GM12878 (cell line): Measurements from ENCODE around the gene MARCHF2. TPM values are rescaled to one million over a fixed set of nuclear protein-coding genes. Genes with fewer than 3 reads are reported as not detected.

Experiments
- ATAC-seq: fragments of 200-7000 bp; cut with Tn5 transposase; 3 replicates; pipeline ENCODE4 v1.9.1; 2020; ENCODE audit warnings: mild to moderate bottlenecking, moderate library complexity
- BruUV-seq: library from RNA; stranded (reverse); fragments of 400-500 nt; replicated peaks from 2 replicates; lab custom pipeline; 2021; lab: Mats Ljungman, UMichigan
- CTCF ChIA-PET: fragments of 300-600 bp; sonication (Branson Sonifier 250); formaldehyde crosslinking; extraction: SDS; loops from one replicate; lab custom pipeline; 2021; ENCODE audit warnings: inconsistent platforms; lab: Yijun Ruan, JAX
- POLR2A ChIA-PET: fragments of 350-600 bp; formaldehyde crosslinking; extraction: SDS; loops from one replicate; lab custom pipeline; 2021; ENCODE audit warnings: inconsistent platforms; lab: Charles Lee
- RAD21 ChIA-PET: fragments of 300-600 bp; sonication (Branson Sonifier 250); formaldehyde crosslinking; loops from one replicate; lab custom pipeline; 2023; ENCODE audit warnings: antibody characterized with exemption; ENCODE audit not compliant: unreplicated experiment; lab: Charles Lee
- SMC1A ChIA-PET: fragments of 300-600 bp; sonication (Branson Sonifier 250); formaldehyde crosslinking; loops from one replicate; lab custom pipeline; 2023; ENCODE audit not compliant: unreplicated experiment, uncharacterized antibody; lab: Charles Lee
- DNase-seq: peaks from one replicate; pipeline ENCODE4 v3.0.0-alpha.2; 2011; ENCODE audit warnings: low read depth, low spot score
- FAIRE-seq: peaks from 3 replicates; lab custom pipeline; 2011; peaks lifted over from hg19 to GRCh38; lab: Jason Lieb, UNC
- H2AFZ ChIP-seq: 2 replicates; pipeline ENCODE4 v1.6.0; 2011; ENCODE audit warnings: low read depth, low read length, control low read depth; ENCODE audit not compliant: control insufficient read depth
- H3K27ac ChIP-seq: 2 replicates; pipeline ENCODE4 v1.5.1; 2011; ENCODE audit warnings: control low read depth; ENCODE audit not compliant: control insufficient read depth, insufficient read depth
- H3K27me3 ChIP-seq, 2 experiments: replicated peaks in 1 of 2; 2 replicates each; pipeline versions ENCODE4 v1.6.0 to v1.6.1; 2011; ENCODE audit warnings: low read length in 1 of 2; ENCODE audit not compliant: control insufficient read depth in 2 of 2, insufficient read depth in 2 of 2
- H3K36me3 ChIP-seq, 2 experiments: 2 replicates each; pipeline ENCODE4 v1.5.1; 2011; ENCODE audit warnings: low read length in 1 of 2; ENCODE audit not compliant: control insufficient read depth in 2 of 2, insufficient read depth in 2 of 2
- H3K4me1 ChIP-seq: 2 replicates; pipeline ENCODE4 v1.6.1; 2011; ENCODE audit warnings: mild to moderate bottlenecking, low read length, moderate library complexity, mixed read lengths; ENCODE audit not compliant: control insufficient read depth, insufficient read depth
- H3K4me2 ChIP-seq: 2 replicates; pipeline ENCODE4 v1.6.0; 2011; ENCODE audit warnings: control low read depth; ENCODE audit not compliant: control insufficient read depth, insufficient read depth
- H3K4me3 ChIP-seq: fragments of 200-600 bp; sonication (generic); 2 replicates; pipeline ENCODE4 v1.5.1; 2016
- H3K79me2 ChIP-seq: 2 replicates; pipeline ENCODE4 v1.6.0; 2011; ENCODE audit warnings: low read length; ENCODE audit not compliant: control insufficient read depth, insufficient read depth
- H3K9ac ChIP-seq: 2 replicates; pipeline ENCODE4 v1.8.0; 2011; ENCODE audit warnings: low read length, control low read depth, mixed read lengths; ENCODE audit not compliant: control insufficient read depth, insufficient read depth
- H3K9me3 ChIP-seq: replicated peaks from 3 replicates; pipeline ENCODE4 v1.5.1; 2011; ENCODE audit warnings: mild to moderate bottlenecking, low read length; ENCODE audit not compliant: control insufficient read depth, insufficient read depth
- H4K20me1 ChIP-seq: 2 replicates; pipeline ENCODE4 v1.6.0; 2011; ENCODE audit not compliant: control insufficient read depth, insufficient read depth
- CBX5 ChIP-seq: sonication (generic); IDR thresholded peaks from 2 replicates; pipeline ENCODE4 v1.6.1; 2016; ENCODE audit warnings: low read depth, moderate library complexity, mild to moderate bottlenecking, inconsistent platforms
- MYC ChIP-seq: IDR thresholded peaks from 2 replicates; pipeline ENCODE4 v1.6.1; 2011; ENCODE audit warnings: mild to moderate bottlenecking, low read length, moderate library complexity, inconsistent platforms; ENCODE audit not compliant: insufficient read depth, insufficient replicate concordance, insufficient read length, severe bottlenecking
- NRF1 ChIP-seq: conservative IDR thresholded peaks from 2 replicates; pipeline ENCODE4 v1.6.1; 2011; ENCODE audit warnings: mild to moderate bottlenecking, low read depth, low read length, improper control_type of control experiment
- PBX3 ChIP-seq: IDR thresholded peaks from 2 replicates; pipeline ENCODE4 v1.6.1; 2011; ENCODE audit warnings: mild to moderate bottlenecking, low read depth, low read length, moderate library complexity; ENCODE audit not compliant: insufficient replicate concordance
- PML ChIP-seq: IDR thresholded peaks from 2 replicates; pipeline ENCODE4 v1.6.1; 2012; ENCODE audit warnings: low read length, inconsistent platforms
- RB1 ChIP-seq: fragments of 450-650 bp; formaldehyde crosslinking; IDR thresholded peaks from 2 replicates; pipeline ENCODE4 v1.6.1; 2017; ENCODE audit warnings: mild to moderate bottlenecking, borderline replicate concordance
- SIN3A ChIP-seq: IDR thresholded peaks from 2 replicates; pipeline ENCODE4 v1.6.1; 2012; ENCODE audit warnings: low read depth, low read length, improper control_type of control experiment
- WGBS: methylation state at CpG from one replicate; pipeline ENCODE4 v1.1.6; 2016; ENCODE audit warnings: low lambda C conversion rate; ENCODE audit not compliant: insufficient replicate concordance, insufficient coverage; ENCODE audit errors: missing lambda C conversion rate; 5-methylcytosine and 5-hydroxymethylcytosine counted together
- in situ Hi-C: fragments of 300-500 bp; cut with MboI; formaldehyde crosslinking; loops from 9 replicates; pipeline ENCODE4 v1.14.3; 2018; ENCODE audit warnings: mixed read lengths
- intact Hi-C: fragments of 100-400 bp; cut with micrococcal nuclease; formaldehyde crosslinking; loops from one replicate; pipeline ENCODE4 v1.14.2; 2022; ENCODE audit not compliant: unreplicated experiment
- polyA plus RNA-seq, 11 experiments: library from polyadenylated mRNA; depleted of rRNA in 4 of 11; unstranded in 6 of 11; stranded (reverse) in 5 of 11; fragments of >200 nt; fragmentation: Nextera tagmentation in 4 of 11; fragmentation: Illumina TruSeq in 1 of 11; extraction: Ambion mirVana in 4 of 11; extraction: Trizol in 1 of 11; gene quantifications; 1 replicate in 1 of 11; 2 replicates in 10 of 11; pipeline versions ENCODE4 v1.2.1 to v1.2.3, GENCODE V29; 2011 to 2016; ENCODE audit warnings: inconsistent platforms in 2 of 11, missing spikeins in 2 of 11, low read depth in 1 of 11
- total RNA-seq, 4 experiments: library from RNA; depleted of rRNA in 3 of 4; stranded (reverse); fragments of >200 nt in 3 of 4; fragmentation: Illumina TruSeq in 1 of 4; extraction: Trizol in 1 of 4; gene quantifications; 2 replicates each; pipeline versions ENCODE4 v1.2.1 to v1.2.3, GENCODE V29; 2013 to 2021
- TF ChIP-seq, protein P1 (sequence below): fragments of 450-650 bp; IDR thresholded peaks from 2 replicates; pipeline ENCODE4 v1.6.1; 2017; ENCODE audit warnings: antibody characterized with exemption, mild to moderate bottlenecking, moderate library complexity
- TF ChIP-seq, protein P2 (sequence below): fragments of 450-650 bp; IDR thresholded peaks from 2 replicates; pipeline ENCODE4 v1.6.1; 2016; ENCODE audit warnings: mild to moderate bottlenecking
- TF ChIP-seq, protein P3 (sequence below): fragments of 150-350 bp; IDR thresholded peaks from 2 replicates; pipeline ENCODE4 v1.6.1; 2016; ENCODE audit warnings: low read depth, low read length
- TF ChIP-seq, protein P4 (sequence below): fragments of 450-650 bp; formaldehyde crosslinking; IDR thresholded peaks from 2 replicates; pipeline ENCODE4 v1.5.0; 2022; ENCODE audit warnings: mild to moderate bottlenecking, missing genetic modification characterization

MARCHF2 gene
- total and polyA plus RNA-seq, 10 of the 15 experiments (the other 5 are each of a cell fraction or from before 2014, with no cell fraction given), result 1.6 to 30.3 (median 10.8) TPM

GRCh38 chr19:8429826-8430225 lies 16.7 kb downstream of the MARCHF2 start (continued):
- TF ChIP-seq, protein P1, sequence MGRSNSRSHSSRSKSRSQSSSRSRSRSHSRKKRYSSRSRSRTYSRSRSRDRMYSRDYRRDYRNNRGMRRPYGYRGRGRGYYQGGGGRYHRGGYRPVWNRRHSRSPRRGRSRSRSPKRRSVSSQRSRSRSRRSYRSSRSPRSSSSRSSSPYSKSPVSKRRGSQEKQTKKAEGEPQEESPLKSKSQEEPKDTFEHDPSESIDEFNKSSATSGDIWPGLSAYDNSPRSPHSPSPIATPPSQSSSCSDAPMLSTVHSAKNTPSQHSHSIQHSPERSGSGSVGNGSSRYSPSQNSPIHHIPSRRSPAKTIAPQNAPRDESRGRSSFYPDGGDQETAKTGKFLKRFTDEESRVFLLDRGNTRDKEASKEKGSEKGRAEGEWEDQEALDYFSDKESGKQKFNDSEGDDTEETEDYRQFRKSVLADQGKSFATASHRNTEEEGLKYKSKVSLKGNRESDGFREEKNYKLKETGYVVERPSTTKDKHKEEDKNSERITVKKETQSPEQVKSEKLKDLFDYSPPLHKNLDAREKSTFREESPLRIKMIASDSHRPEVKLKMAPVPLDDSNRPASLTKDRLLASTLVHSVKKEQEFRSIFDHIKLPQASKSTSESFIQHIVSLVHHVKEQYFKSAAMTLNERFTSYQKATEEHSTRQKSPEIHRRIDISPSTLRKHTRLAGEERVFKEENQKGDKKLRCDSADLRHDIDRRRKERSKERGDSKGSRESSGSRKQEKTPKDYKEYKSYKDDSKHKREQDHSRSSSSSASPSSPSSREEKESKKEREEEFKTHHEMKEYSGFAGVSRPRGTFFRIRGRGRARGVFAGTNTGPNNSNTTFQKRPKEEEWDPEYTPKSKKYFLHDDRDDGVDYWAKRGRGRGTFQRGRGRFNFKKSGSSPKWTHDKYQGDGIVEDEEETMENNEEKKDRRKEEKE, result no peak
- TF ChIP-seq MYC, result no peak
- no peak for TF ChIP-seq NRF1
- TF ChIP-seq, all 136 proteins: peak for 0

- H2AFZ ChIP-seq, result no peak overlapping the region
- BruUV-seq, result no TSS peak
- ChIA-PET RAD21 (no interaction called here), POLR2A (no interaction called here), CTCF (no interaction called here), SMC1A (no interaction called here)
- H3K4me1 ChIP-seq, result no peaks in the 10 kb centered on the region
- 86% methylated on average over 15 of the region's 20 CpGs for WGBS
- FAIRE-seq, result no peak
- H3K4me3 ChIP-seq, result no peak overlapping the region
- H4K20me1 ChIP-seq, result no peaks in the 10 kb centered on the region
- no peaks in the 10 kb centered on the region for H3K36me3 ChIP-seq
- H3K9me3 ChIP-seq, result no peaks in the 10 kb centered on the region
- no peak overlapping the region for H3K27ac ChIP-seq
- intact Hi-C loops, result no loop called here
- H3K79me2 ChIP-seq, result no peaks in the 10 kb centered on the region
- in situ Hi-C loops, result no loop called here
- DNase-seq, result no peak
- H3K9ac ChIP-seq, result no peak overlapping the region
- no peak for ATAC-seq
- H3K27me3 ChIP-seq, result no peaks in the 10 kb centered on the region
- no peak overlapping the region for H3K4me2 ChIP-seq
- TF ChIP-seq, protein P2, sequence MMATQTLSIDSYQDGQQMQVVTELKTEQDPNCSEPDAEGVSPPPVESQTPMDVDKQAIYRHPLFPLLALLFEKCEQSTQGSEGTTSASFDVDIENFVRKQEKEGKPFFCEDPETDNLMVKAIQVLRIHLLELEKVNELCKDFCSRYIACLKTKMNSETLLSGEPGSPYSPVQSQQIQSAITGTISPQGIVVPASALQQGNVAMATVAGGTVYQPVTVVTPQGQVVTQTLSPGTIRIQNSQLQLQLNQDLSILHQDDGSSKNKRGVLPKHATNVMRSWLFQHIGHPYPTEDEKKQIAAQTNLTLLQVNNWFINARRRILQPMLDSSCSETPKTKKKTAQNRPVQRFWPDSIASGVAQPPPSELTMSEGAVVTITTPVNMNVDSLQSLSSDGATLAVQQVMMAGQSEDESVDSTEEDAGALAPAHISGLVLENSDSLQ, result no peak
- TF ChIP-seq PBX3 (no peak), RB1 (no peak), PML (no peak), CBX5 (no peak), SIN3A (no peak)
- TF ChIP-seq, protein P3, sequence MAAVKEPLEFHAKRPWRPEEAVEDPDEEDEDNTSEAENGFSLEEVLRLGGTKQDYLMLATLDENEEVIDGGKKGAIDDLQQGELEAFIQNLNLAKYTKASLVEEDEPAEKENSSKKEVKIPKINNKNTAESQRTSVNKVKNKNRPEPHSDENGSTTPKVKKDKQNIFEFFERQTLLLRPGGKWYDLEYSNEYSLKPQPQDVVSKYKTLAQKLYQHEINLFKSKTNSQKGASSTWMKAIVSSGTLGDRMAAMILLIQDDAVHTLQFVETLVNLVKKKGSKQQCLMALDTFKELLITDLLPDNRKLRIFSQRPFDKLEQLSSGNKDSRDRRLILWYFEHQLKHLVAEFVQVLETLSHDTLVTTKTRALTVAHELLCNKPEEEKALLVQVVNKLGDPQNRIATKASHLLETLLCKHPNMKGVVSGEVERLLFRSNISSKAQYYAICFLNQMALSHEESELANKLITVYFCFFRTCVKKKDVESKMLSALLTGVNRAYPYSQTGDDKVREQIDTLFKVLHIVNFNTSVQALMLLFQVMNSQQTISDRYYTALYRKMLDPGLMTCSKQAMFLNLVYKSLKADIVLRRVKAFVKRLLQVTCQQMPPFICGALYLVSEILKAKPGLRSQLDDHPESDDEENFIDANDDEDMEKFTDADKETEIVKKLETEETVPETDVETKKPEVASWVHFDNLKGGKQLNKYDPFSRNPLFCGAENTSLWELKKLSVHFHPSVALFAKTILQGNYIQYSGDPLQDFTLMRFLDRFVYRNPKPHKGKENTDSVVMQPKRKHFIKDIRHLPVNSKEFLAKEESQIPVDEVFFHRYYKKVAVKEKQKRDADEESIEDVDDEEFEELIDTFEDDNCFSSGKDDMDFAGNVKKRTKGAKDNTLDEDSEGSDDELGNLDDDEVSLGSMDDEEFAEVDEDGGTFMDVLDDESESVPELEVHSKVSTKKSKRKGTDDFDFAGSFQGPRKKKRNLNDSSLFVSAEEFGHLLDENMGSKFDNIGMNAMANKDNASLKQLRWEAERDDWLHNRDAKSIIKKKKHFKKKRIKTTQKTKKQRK, result no peak
- TF ChIP-seq, protein P4, sequence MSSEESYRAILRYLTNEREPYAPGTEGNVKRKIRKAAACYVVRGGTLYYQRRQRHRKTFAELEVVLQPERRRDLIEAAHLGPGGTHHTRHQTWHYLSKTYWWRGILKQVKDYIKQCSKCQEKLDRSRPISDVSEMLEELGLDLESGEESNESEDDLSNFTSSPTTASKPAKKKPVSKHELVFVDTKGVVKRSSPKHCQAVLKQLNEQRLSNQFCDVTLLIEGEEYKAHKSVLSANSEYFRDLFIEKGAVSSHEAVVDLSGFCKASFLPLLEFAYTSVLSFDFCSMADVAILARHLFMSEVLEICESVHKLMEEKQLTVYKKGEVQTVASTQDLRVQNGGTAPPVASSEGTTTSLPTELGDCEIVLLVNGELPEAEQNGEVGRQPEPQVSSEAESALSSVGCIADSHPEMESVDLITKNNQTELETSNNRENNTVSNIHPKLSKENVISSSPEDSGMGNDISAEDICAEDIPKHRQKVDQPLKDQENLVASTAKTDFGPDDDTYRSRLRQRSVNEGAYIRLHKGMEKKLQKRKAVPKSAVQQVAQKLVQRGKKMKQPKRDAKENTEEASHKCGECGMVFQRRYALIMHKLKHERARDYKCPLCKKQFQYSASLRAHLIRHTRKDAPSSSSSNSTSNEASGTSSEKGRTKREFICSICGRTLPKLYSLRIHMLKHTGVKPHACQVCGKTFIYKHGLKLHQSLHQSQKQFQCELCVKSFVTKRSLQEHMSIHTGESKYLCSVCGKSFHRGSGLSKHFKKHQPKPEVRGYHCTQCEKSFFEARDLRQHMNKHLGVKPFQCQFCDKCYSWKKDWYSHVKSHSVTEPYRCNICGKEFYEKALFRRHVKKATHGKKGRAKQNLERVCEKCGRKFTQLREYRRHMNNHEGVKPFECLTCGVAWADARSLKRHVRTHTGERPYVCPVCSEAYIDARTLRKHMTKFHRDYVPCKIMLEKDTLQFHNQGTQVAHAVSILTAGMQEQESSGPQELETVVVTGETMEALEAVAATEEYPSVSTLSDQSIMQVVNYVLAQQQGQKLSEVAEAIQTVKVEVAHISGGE (CRISPR knock-in tag), result no peak
These were observed 17.5 kb downstream of the MARCHF2 start for GRCh38 chr19:8430650-8431049.
